Esophagus muscularis mucosa (tissue), 4 donors: ENCODE measurements around the gene SH3BGRL. TPM values are rescaled to one million over a fixed set of nuclear protein-coding genes. Genes with fewer than 3 reads are reported as not detected.

Experiments used
- DNase-seq: peaks from one replicate; pipeline ENCODE4 v3.0.0-alpha.2; 2017; ENCODE audit errors: extremely low spot score
- H3K27ac ChIP-seq, 4 donors: fragments of 200-600 bp; sonication (generic); replicated peaks in 1 of 4; 1 replicate in 3 of 4; 2 replicates in 1 of 4; pipeline ENCODE4 v1.5.1; 2016 to 2019; ENCODE audit warnings: mild to moderate bottlenecking in 1 of 4
- H3K27me3 ChIP-seq, 4 donors: fragments of 200-600 bp; sonication (generic); one replicate each; pipeline versions ENCODE4 v1.5.1 to v1.6.0; 2016 to 2019
- H3K36me3 ChIP-seq, 4 donors: fragments of 200-600 bp; sonication (generic); one replicate each; pipeline ENCODE4 v1.5.1; 2016 to 2019
- H3K4me1 ChIP-seq, 4 donors: fragments of 200-600 bp; sonication (generic); one replicate each; pipeline ENCODE4 v1.5.1; 2016 to 2019
- H3K4me3 ChIP-seq, 4 donors: fragments of 200-600 bp; sonication (generic); 1 replicate in 2 of 4; 2 replicates in 2 of 4; pipeline ENCODE4 v1.5.1; 2016 to 2019; ENCODE audit warnings: mild to moderate bottlenecking in 4 of 4, moderate library complexity in 1 of 4
- H3K9me3 ChIP-seq, 4 donors: fragments of 200-600 bp; sonication (generic); 1 replicate in 3 of 4; 2 replicates in 1 of 4; pipeline ENCODE4 v1.5.1; 2016 to 2019
- EP300 ChIP-seq: sonication (generic); formaldehyde crosslinking; IDR thresholded peaks from one replicate; pipeline ENCODE4 v1.6.1; 2017; ENCODE audit warnings: antibody characterized with exemption
- POLR2A ChIP-seq: fragments of 450-650 bp; IDR thresholded peaks from one replicate; pipeline ENCODE4 v1.6.1; 2017; ENCODE audit warnings: antibody characterized with exemption, moderate library complexity, mild to moderate bottlenecking, low read depth
- POLR2AphosphoS5 ChIP-seq, 2 donors: sonication (generic); formaldehyde crosslinking; IDR thresholded peaks; one replicate each; pipeline ENCODE4 v1.6.1; 2017; ENCODE audit warnings: antibody characterized with exemption in 2 of 2
- WGBS: methylation state at CpG from one replicate; pipeline ENCODE4 v1.1.5; 2018; 5-methylcytosine and 5-hydroxymethylcytosine counted together
- intact Hi-C: fragments of 100-400 bp; cut with DNase I; formaldehyde crosslinking; loops from one replicate; pipeline ENCODE4 v1.15.1; 2023
- total RNA-seq, 4 donors: library from RNA; depleted of rRNA; stranded (reverse); fragments of >200 nt; gene quantifications; one replicate each; pipeline versions ENCODE4 v1.1.0 to v1.2.1, GENCODE V29; 2016
- TF ChIP-seq, protein P1 (sequence below), 3 experiments: fragments of 200-600 bp in 2 of 3; fragments of 450-650 bp in 1 of 3; sonication (generic) in 2 of 3; IDR thresholded peaks; one replicate each; pipeline ENCODE4 v1.5.1; 2017 to 2019; ENCODE audit warnings: antibody characterized with exemption in 3 of 3, mild to moderate bottlenecking in 2 of 3, moderate library complexity in 1 of 3

SH3BGRL gene
- total RNA-seq, 4 donors from 2014 or later: 251 to 338 (median 290) TPM

DNA sequence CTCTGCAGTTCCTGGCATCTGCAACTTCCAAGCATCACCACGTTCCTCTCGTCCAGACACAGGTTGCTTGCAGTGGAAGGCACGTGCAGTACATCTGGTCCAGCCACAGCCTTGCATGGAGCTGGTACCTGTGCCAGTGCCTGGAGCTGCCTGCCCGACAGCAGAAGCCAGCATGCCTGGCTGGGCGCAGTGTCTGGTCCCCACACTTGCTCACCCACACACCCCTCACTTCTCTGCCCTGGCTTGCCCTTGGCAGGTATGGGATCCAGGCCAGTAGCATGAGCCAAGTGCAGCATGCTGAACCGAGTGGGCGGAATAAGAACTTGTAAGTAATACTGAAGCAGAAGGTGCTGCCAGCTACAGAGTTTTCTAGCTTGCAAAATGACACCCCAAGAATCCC lies 39.9 kb downstream of the SH3BGRL start:
- Histone ChIP-seq H3K36me3 (peaks cover 0 to 4% (median 2%) of the 10 kb centered on the region in 4 donors), H3K4me1 (peaks cover 0 to 8% (median 2%) of the 10 kb centered on the region in 4 donors), H3K4me3 (no peak overlapping the region), H3K27me3 (no peaks in the 10 kb centered on the region), H3K9me3 (no peaks in the 10 kb centered on the region), H3K27ac (no peak overlapping the region)
- 84% methylated on average over 7 of the region's 7 CpGs for WGBS
- DNase-seq: no peak
- TF ChIP-seq EP300 (no peak), POLR2AphosphoS5 (IDR thresholded peaks at IDR 0.05) (no peak), POLR2A (no peak)
- TF ChIP-seq, protein P1, sequence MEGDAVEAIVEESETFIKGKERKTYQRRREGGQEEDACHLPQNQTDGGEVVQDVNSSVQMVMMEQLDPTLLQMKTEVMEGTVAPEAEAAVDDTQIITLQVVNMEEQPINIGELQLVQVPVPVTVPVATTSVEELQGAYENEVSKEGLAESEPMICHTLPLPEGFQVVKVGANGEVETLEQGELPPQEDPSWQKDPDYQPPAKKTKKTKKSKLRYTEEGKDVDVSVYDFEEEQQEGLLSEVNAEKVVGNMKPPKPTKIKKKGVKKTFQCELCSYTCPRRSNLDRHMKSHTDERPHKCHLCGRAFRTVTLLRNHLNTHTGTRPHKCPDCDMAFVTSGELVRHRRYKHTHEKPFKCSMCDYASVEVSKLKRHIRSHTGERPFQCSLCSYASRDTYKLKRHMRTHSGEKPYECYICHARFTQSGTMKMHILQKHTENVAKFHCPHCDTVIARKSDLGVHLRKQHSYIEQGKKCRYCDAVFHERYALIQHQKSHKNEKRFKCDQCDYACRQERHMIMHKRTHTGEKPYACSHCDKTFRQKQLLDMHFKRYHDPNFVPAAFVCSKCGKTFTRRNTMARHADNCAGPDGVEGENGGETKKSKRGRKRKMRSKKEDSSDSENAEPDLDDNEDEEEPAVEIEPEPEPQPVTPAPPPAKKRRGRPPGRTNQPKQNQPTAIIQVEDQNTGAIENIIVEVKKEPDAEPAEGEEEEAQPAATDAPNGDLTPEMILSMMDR (IDR thresholded peaks at IDR 0.05): no peak
- intact Hi-C loops: no loop called here

DNA sequence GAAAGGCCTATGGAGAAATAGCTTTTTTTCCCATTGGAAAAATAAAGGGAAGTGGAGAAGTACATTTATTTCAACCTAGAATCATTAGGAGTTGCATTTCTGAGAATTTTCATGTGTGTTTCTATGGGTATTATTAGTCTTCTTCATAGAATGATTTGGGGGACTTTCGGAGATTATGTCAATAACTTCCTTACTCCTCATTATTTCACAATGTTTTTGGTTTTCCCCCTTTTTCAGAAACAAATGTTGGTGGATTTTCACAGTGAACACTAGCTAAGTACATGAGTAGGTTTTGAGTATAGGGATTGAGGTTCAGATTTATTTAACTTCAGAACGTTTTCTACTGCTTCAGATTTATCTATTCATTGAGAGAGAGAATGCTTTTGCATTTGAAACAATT lies 54.0 kb downstream of the SH3BGRL start:
- no peak overlapping the region for H3K4me3 ChIP-seq
- no peaks in the 10 kb centered on the region for H3K9me3 ChIP-seq
- peaks cover 0 to 61% (median 35%) of the 10 kb centered on the region in 4 donors for H3K4me1 ChIP-seq
- H3K36me3 ChIP-seq: no peaks in the 10 kb centered on the region
- TF ChIP-seq, protein P1 (IDR thresholded peaks at IDR 0.05): no peak
- TF ChIP-seq POLR2A (no peak), POLR2AphosphoS5 (IDR thresholded peaks at IDR 0.05) (no peak), EP300 (no peak)
- DNase-seq: no peak
- no peaks in the 10 kb centered on the region for H3K27me3 ChIP-seq
- intact Hi-C loops: no loop called here
- 51% methylated on average over 2 of the region's 2 CpGs for WGBS
- peak overlapping the region in 3 of 4 donors; percentile 7 to 47 (median 21) for H3K27ac ChIP-seq

DNA sequence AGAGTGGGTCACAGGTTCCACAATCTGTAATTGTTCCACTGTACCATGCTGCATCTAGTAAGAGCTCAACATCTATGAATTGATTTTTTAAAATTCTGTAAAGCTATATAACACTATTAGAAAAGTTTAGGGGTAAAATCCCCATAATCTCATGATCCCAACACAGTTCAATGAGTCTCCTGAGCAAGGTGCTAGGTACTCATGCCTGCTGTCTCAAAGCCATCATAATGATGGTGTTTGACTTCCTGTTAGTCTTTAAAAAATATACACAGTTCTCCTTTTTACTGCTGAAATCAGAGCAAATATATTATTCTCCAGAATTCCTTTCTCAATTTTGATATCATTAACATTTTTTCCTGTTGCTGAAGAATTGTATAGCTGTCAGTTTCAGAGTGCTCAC lies 55.9 kb downstream of the SH3BGRL start:
- no peak overlapping the region for H3K4me3 ChIP-seq
- intact Hi-C loops: no loop called here
- no peaks in the 10 kb centered on the region for H3K27me3 ChIP-seq
- H3K9me3 ChIP-seq: no peaks in the 10 kb centered on the region
- no peaks in the 10 kb centered on the region for H3K36me3 ChIP-seq
- TF ChIP-seq EP300 (no peak), POLR2AphosphoS5 (IDR thresholded peaks at IDR 0.05) (no peak), POLR2A (no peak)
- TF ChIP-seq, protein P1 (IDR thresholded peaks at IDR 0.05): no peak
- H3K27ac ChIP-seq: peak overlapping the region; percentile 62 to 79 (median 74)
- no peak for DNase-seq
- H3K4me1 ChIP-seq: peaks cover 0 to 72% (median 46%) of the 10 kb centered on the region in 4 donors

DNA sequence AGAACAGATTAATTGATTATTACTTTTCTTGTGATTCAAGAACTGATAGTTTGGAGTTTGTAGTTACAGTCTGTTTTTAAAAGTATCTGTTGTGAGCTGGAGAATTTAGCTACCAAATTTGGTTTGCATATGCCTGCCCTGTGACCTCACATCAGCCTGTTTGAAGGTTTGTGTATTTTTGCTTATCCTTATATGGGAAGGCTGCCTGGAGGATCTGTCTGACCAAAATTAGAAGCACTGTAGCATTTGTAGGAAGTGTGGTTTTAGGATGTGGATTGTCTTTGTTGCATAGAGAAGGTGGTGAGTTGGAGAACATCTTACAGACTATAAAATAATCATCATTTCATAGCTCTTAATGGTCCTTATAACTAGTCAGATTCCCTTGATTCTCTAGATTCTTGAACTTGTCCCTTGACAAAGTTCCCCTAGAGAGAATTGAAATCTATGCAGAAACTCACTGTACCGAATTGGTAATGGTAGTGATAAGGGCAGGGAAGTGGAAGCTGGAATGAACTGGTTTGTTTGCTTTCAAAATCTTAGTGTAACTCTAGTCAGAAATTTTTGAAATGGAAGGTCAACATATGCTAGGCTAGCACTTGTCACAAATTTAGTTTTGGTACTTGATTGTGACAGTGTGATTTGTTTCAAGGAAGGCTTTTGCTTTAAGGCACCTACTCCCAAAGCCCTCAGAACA lies 57.3 kb downstream of the SH3BGRL start:
- no peaks in the 10 kb centered on the region for H3K27me3 ChIP-seq
- peaks cover 0 to 74% (median 47%) of the 10 kb centered on the region in 4 donors for H3K4me1 ChIP-seq
- DNase-seq: no peak
- H3K27ac ChIP-seq: peak overlapping the region; percentile 62 to 79 (median 74)
- peak; percentile 12 to 34 for TF ChIP-seq POLR2AphosphoS5 (IDR thresholded peaks at IDR 0.05)
- no peak for TF ChIP-seq POLR2A
- TF ChIP-seq, protein P1 (IDR thresholded peaks at IDR 0.05): no peak
- H3K4me3 ChIP-seq: no peak overlapping the region
- intact Hi-C loops: no loop called here
- H3K36me3 ChIP-seq: no peaks in the 10 kb centered on the region
- H3K9me3 ChIP-seq: no peaks in the 10 kb centered on the region
- WGBS: 38% methylated on average over 1 of the region's 1 CpG
